Liver (tissue), 3 donors: ENCODE data around the gene KNOP1.

Source experiments
- CTCF ChIP-seq: fragments of 150-350 bp; IDR thresholded peaks from 2 replicates; pipeline ENCODE4 v1.5.1; 2017; ENCODE audit warnings: improper control_type of control experiment, low read depth, low read length; ENCODE audit not compliant: missing input control
- MAX ChIP-seq: IDR thresholded peaks from 2 replicates; pipeline ENCODE4 v1.6.1; 2016; ENCODE audit warnings: antibody characterized with exemption
- RAD21 ChIP-seq, 2 donors: IDR thresholded peaks; 2 replicates each; pipeline ENCODE4 v1.6.1; 2016; ENCODE audit warnings: antibody characterized with exemption in 2 of 2, mild to moderate bottlenecking in 2 of 2
- REST ChIP-seq: IDR thresholded peaks from 2 replicates; pipeline ENCODE4 v1.6.1; 2016; ENCODE audit warnings: antibody characterized with exemption, mild to moderate bottlenecking
- YY1 ChIP-seq: IDR thresholded peaks from 2 replicates; pipeline ENCODE4 v1.6.1; 2016; ENCODE audit warnings: antibody characterized with exemption, mild to moderate bottlenecking
- ZBTB33 ChIP-seq: IDR thresholded peaks from 2 replicates; pipeline ENCODE4 v1.6.1; 2016; ENCODE audit warnings: antibody characterized with exemption
- donor health status: healthy.
- donor health status: healthy.

- TF ChIP-seq CTCF = no peak
- no peak for TF ChIP-seq ZBTB33
- TF ChIP-seq RAD21 (IDR thresholded peaks at IDR 0.05) = no peak
- TF ChIP-seq REST = no peak
- TF ChIP-seq YY1 = no peak
- no peak for TF ChIP-seq MAX
These were observed 63.9 kb downstream of the KNOP1 start for GRCh38 chr16:19654147-19654546.
